IMR-90 (cell line): ENCODE measurements around the gene ITK.

ENCODE experiments used
- BHLHE40 ChIP-seq: fragments of 150-350 bp; IDR thresholded peaks from 2 replicates; pipeline ENCODE4 v1.6.1; 2016; ENCODE audit warnings: mild to moderate bottlenecking, low read depth, low read length
- CEBPB ChIP-seq: IDR thresholded peaks from 2 replicates; pipeline ENCODE4 v1.6.1; 2012; ENCODE audit warnings: low read depth, low read length, improper control_type of control experiment
- CHD1 ChIP-seq: IDR thresholded peaks from 2 replicates; pipeline ENCODE4 v1.6.1; 2012; ENCODE audit warnings: low read depth, low read length, improper control_type of control experiment
- CTCF ChIP-seq: conservative IDR thresholded peaks from 2 replicates; pipeline ENCODE4 v1.5.1; 2012; ENCODE audit warnings: mild to moderate bottlenecking, low read depth, low read length, improper control_type of control experiment
- ELK1 ChIP-seq: fragments of 150-350 bp; IDR thresholded peaks from 2 replicates; pipeline ENCODE4 v1.6.1; 2016; ENCODE audit warnings: low read depth, mild to moderate bottlenecking, low read length, moderate library complexity, borderline replicate concordance
- MAFK ChIP-seq: IDR thresholded peaks from 2 replicates; pipeline ENCODE4 v1.6.1; 2012; ENCODE audit warnings: low read depth, low read length, improper control_type of control experiment
- MXI1 ChIP-seq: IDR thresholded peaks from 2 replicates; pipeline ENCODE4 v1.6.1; 2012; ENCODE audit warnings: low read depth, mild to moderate bottlenecking, low read length, moderate library complexity, borderline replicate concordance
- NFE2L2 ChIP-seq: fragments of 150-350 bp; IDR thresholded peaks from 2 replicates; pipeline ENCODE4 v1.6.1; 2016; ENCODE audit warnings: low read depth, mild to moderate bottlenecking, low read length
- POLR2A ChIP-seq: IDR thresholded peaks from 2 replicates; pipeline ENCODE4 v1.6.1; 2012; ENCODE audit warnings: mild to moderate bottlenecking, low read depth, low read length
- RAD21 ChIP-seq: IDR thresholded peaks from 2 replicates; pipeline ENCODE4 v1.6.1; 2012; ENCODE audit warnings: low read length, improper control_type of control experiment
- RCOR1 ChIP-seq: IDR thresholded peaks from 2 replicates; pipeline ENCODE4 v1.6.1; 2012; ENCODE audit warnings: mild to moderate bottlenecking, low read length, improper control_type of control experiment; ENCODE audit not compliant: insufficient replicate concordance
- RFX5 ChIP-seq: IDR thresholded peaks from 2 replicates; pipeline ENCODE4 v1.8.0; 2012; ENCODE audit warnings: low read depth, mild to moderate bottlenecking, low read length, moderate library complexity
- USF2 ChIP-seq: fragments of 150-350 bp; IDR thresholded peaks from 2 replicates; pipeline ENCODE4 v1.6.1; 2017; ENCODE audit warnings: mild to moderate bottlenecking, antibody characterized with exemption, low read length, low read depth

- TF ChIP-seq POLR2A: no peak
- no peak for TF ChIP-seq CTCF
- TF ChIP-seq CEBPB: no peak
- no peak for TF ChIP-seq MAFK
- TF ChIP-seq USF2: no peak
- TF ChIP-seq NFE2L2: no peak
- TF ChIP-seq RAD21: no peak
- no peak for TF ChIP-seq BHLHE40
- no peak for TF ChIP-seq RFX5
- no peak for TF ChIP-seq ELK1
- TF ChIP-seq CHD1: no peak
- no peak for TF ChIP-seq RCOR1
- TF ChIP-seq MXI1: no peak
Observed at GRCh38 chr5:157267025-157267424, 86.4 kb downstream of the ITK start.
